Astrocyte (in vitro differentiated cells and primary cell): Measurements from ENCODE around the gene YTHDC1.

Source experiments
- CTCF ChIP-seq: IDR thresholded peaks from 2 replicates; pipeline ENCODE4 v1.5.1; 2011; ENCODE audit warnings: low read depth, mild to moderate bottlenecking, inconsistent platforms, low read length, moderate library complexity; ENCODE audit not compliant: insufficient read depth
- EZH2 ChIP-seq: IDR thresholded peaks from 2 replicates; pipeline ENCODE4 v1.6.1; 2012; ENCODE audit warnings: mild to moderate bottlenecking, low read length, inconsistent platforms; ENCODE audit not compliant: insufficient read depth

GRCh38 chr4:68375667-68376559, 26.0 kb upstream of the YTHDC1 start:
- TF ChIP-seq CTCF: peak; percentile 80
- TF ChIP-seq EZH2: no peak
